Neural crest cell (in vitro differentiated cells): Measurements from ENCODE around the gene EDN3. TPM values are rescaled to one million over a fixed set of nuclear protein-coding genes. Genes with fewer than 3 reads are reported as not detected.
A peak's percentile ranks its signal among the peaks of the same experiment; 100 is the strongest.

Source experiments
- DNase-seq: peaks from one replicate; pipeline ENCODE4 v3.0.0; 2021; ENCODE audit warnings: low read depth, mixed read lengths, low spot score
- H3K27ac Mint-ChIP-seq: one replicate; pipeline ENCODE4 v1.8.0; 2021; ENCODE audit warnings: mild to moderate bottlenecking, mixed read lengths; ENCODE audit not compliant: unreplicated experiment
- H3K27me3 Mint-ChIP-seq: 2 replicates; pipeline ENCODE4 v1.8.0; 2021; ENCODE audit warnings: low read depth, mild to moderate bottlenecking, mixed read lengths
- H3K36me3 Mint-ChIP-seq: 2 replicates; pipeline ENCODE4 v1.8.0; 2021; ENCODE audit warnings: low read depth, mild to moderate bottlenecking, mixed read lengths
- H3K4me1 Mint-ChIP-seq: 2 replicates; pipeline ENCODE4 v1.8.0; 2021; ENCODE audit warnings: mixed read lengths
- H3K4me3 Mint-ChIP-seq: one replicate; pipeline ENCODE4 v1.8.0; 2021; ENCODE audit warnings: mild to moderate bottlenecking, mixed read lengths
- H3K9me3 Mint-ChIP-seq: 2 replicates; pipeline ENCODE4 v1.8.0; 2021; ENCODE audit warnings: mixed read lengths
- total RNA-seq: library from RNA; stranded (reverse); gene quantifications from 2 replicates; pipeline ENCODE4 v1.2.1, GENCODE V29; 2021
- TF ChIP-seq, protein P1 (sequence below): fragments of 200-600 bp; sonication (generic); conservative IDR thresholded peaks from 2 replicates; pipeline ENCODE4 v1.5.0; 2021; ENCODE audit warnings: antibody characterized with exemption, mild to moderate bottlenecking

EDN3 gene
- total RNA-seq, 1 donor from 2014 or later = 0.28 TPM

DNA sequence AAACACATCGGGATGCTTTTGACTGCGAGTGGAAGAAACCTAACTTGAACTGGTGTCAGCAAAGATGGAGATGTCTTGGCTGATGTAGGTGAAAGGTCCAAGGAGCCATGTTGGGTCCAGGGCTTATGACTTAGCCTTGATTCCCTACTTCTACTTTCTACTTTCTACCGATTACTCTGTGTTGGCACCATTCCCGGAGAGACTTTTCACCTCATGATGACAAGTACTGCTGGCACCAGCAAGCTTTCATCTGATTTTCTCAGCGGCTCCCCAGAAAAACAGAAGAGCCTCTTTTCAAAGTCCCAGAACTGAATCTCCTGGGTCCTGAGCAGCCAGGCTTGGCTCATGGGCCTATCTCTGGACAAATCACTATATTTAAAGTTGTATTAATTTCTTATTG is 4.9 kb upstream of the EDN3 start:
- Mint-ChIP-seq H3K27me3 (peaks cover 83% of the 10 kb centered on the region), H3K36me3 (no peaks in the 10 kb centered on the region), H3K4me3 (no peak overlapping the region), H3K9me3 (no peaks in the 10 kb centered on the region), H3K27ac (no peak overlapping the region), H3K4me1 (peaks cover 7% of the 10 kb centered on the region)
- DNase-seq = no peak
- TF ChIP-seq, protein P1, sequence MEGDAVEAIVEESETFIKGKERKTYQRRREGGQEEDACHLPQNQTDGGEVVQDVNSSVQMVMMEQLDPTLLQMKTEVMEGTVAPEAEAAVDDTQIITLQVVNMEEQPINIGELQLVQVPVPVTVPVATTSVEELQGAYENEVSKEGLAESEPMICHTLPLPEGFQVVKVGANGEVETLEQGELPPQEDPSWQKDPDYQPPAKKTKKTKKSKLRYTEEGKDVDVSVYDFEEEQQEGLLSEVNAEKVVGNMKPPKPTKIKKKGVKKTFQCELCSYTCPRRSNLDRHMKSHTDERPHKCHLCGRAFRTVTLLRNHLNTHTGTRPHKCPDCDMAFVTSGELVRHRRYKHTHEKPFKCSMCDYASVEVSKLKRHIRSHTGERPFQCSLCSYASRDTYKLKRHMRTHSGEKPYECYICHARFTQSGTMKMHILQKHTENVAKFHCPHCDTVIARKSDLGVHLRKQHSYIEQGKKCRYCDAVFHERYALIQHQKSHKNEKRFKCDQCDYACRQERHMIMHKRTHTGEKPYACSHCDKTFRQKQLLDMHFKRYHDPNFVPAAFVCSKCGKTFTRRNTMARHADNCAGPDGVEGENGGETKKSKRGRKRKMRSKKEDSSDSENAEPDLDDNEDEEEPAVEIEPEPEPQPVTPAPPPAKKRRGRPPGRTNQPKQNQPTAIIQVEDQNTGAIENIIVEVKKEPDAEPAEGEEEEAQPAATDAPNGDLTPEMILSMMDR = no peak

DNA sequence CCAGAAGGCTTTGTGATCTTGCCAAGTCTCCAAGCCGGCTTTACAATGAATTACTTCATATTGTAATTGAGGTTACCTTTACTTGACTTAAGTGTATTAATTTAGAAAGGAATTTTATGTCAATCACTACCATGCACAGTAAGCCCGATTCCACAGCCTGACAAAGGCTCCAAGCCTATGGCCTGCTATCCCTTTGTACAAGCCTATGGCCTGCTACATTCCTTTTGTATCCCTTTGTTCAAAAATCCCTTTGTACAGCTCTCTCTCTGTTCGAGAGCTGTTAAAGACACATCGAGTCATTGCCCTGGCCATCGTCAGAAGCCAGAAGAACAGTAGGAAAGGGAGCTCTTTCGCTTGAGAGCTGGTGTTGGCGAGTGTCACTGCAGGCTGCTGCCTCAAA is 2.7 kb upstream of the EDN3 start:
- Mint-ChIP-seq H3K4me1 (peaks cover 7% of the 10 kb centered on the region), H3K9me3 (no peaks in the 10 kb centered on the region), H3K27me3 (peaks cover 92% of the 10 kb centered on the region), H3K27ac (no peak overlapping the region), H3K4me3 (no peak overlapping the region), H3K36me3 (no peaks in the 10 kb centered on the region)
- DNase-seq = no peak
- TF ChIP-seq, protein P1 = no peak

DNA sequence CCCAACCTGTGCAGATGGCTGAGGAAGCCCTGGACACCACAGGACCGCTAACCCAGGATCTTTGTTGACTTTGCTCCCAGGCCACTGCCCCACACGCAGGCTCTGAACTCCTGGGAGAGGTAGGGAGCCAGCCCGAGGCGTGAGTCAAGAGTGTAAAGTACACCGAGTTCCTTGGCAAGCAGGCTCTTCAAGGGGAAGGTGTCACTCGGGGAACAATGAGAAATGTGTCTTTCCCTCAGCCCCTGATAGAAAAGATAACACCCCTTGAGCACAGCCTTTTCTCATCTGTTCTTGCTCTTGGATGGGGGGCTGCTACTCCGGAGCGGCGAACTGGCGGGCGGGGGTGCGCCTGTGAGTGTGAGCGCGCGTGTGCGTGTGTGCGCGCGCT is 472 bp upstream of the EDN3 start:
- peak overlapping the region; percentile 9 for H3K4me3 Mint-ChIP-seq

DNA sequence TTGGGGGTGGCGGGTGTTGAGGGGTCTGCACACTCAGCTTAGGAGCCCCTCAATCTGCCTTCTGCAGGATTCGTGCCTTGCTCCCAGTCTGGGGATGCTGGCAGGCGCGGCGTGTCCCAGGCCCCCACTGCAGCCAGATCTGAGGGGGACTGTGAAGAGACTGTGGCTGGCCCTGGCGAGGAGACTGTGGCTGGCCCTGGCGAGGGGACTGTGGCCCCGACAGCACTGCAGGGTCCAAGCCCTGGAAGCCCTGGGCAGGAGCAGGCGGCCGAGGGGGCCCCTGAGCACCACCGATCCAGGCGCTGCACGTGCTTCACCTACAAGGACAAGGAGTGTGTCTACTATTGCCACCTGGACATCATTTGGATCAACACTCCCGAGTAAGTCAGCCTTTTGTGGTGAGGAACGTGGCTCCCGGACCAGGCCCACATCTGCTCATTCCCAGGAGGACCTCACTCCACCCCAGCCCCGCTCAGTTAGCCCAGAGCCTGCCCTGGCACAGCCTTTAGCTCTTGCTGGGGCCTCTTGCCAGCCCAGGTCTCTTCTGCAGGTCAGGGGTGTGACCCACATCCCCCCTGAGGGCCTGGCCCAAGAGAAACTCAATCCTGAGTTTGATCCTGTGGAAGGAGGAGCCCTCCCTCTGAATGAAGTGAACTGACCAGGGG is 1.1 kb downstream of the EDN3 start:
- peaks cover 86% of the 10 kb centered on the region for H3K27me3 Mint-ChIP-seq
- no peaks in the 10 kb centered on the region for H3K36me3 Mint-ChIP-seq
- TF ChIP-seq, protein P1 = no peak
- no peaks in the 10 kb centered on the region for H3K9me3 Mint-ChIP-seq
- H3K4me3 Mint-ChIP-seq = no peak overlapping the region
- H3K27ac Mint-ChIP-seq = no peak overlapping the region
- peaks cover 7% of the 10 kb centered on the region for H3K4me1 Mint-ChIP-seq
- no peak for DNase-seq

More for the DNA sequence above, 472 bp upstream of the EDN3 start:
- Mint-ChIP-seq H3K9me3 (no peaks in the 10 kb centered on the region), H3K27me3 (peaks cover 95% of the 10 kb centered on the region), H3K4me1 (peaks cover 7% of the 10 kb centered on the region), H3K27ac (no peak overlapping the region), H3K36me3 (no peaks in the 10 kb centered on the region)
- DNase-seq = no peak
- TF ChIP-seq, protein P1 = no peak

DNA sequence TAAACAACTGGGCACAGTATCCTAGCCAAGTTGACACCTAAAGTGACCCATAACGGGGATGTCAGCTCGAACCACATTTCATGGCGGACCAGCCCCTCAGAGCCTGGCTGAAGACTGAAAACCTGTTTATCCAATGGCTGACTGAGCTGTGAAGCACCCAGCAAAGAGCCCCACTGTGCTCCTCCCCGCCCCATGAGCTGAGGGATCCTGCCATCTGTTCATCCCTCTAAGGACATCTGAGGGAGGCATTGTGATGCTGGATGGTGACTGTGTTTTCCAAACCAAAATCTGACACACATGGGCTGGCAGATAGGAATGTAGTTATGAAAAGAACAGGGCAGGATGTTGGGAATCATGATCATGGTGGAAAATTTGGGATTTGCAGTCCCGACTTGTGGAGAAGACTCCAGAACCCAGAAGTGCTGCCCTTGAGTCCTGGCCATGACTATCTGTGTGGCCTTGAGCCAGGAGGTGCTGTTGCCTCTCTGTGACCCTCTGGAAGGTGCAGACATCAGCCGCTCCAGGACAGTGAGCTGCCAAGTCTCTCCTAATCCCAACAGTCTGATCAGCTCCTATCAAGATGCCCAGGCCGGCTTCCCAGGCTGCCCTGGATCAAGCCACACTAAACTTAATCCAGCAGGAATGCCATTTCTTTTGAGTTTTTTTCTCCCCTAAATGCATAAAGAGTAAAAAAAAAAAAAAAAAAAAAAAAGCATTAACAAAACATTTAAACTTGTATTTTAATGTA is 5.7 kb downstream of the EDN3 start:
- TF ChIP-seq, protein P1 = no peak
- Mint-ChIP-seq H3K36me3 (no peaks in the 10 kb centered on the region), H3K9me3 (no peaks in the 10 kb centered on the region), H3K4me1 (peaks cover 15% of the 10 kb centered on the region), H3K27me3 (peaks cover 47% of the 10 kb centered on the region), H3K27ac (no peak overlapping the region), H3K4me3 (no peak overlapping the region)
- DNase-seq = no peak
